ENCODE results near the gene TMEM151B. TPM values are rescaled to one million over a fixed set of nuclear protein-coding genes. Genes with fewer than 3 reads are reported as not detected.

Gene TMEM151B
- total and polyA plus RNA-seq, 9 of the 15 experiments (the other 6 are each of a cell fraction or from before 2014, with no cell fraction given): not detected

GRCh38 chr6:44224029-44224964 is 46.0 kb upstream of the TMEM151B start (continued):
- TF ChIP-seq UBTF (IDR thresholded peaks at IDR 0.05; ENCODE audit: borderline replicate concordance in 1 of 2, low read depth in 2 of 2, low read length in 2 of 2) (0 out of 4 replicates have a peak, but pooled peaks of 1 of the 2 experiments have one; percentile 51), PTBP1 (IDR thresholded peaks at IDR 0.05; ENCODE audit: low read depth, low read length) (peak; percentile 55; the same call in 1 of the 2 replicates), POLR2B (IDR thresholded peaks at IDR 0.05; ENCODE audit: low read depth, partially characterized antibody) (no peak), ZNF57 (CRISPR knock-in tag; IDR thresholded peaks at IDR 0.05) (0 out of 2 replicates have a peak, but pooled peaks have one; percentile 22), FOXO4 (CRISPR knock-in tag; IDR thresholded peaks at IDR 0.05) (0 out of 2 replicates have a peak, but pooled peaks have one; percentile 38), TEAD1 (CRISPR knock-in tag; IDR thresholded peaks at IDR 0.05) (peak in 1 of 2 experiments; percentile 70; a peak in 1 of 4 replicates), NR2C2 (CRISPR knock-in tag; IDR thresholded peaks at IDR 0.05) (peak; percentile 14; the same call in 1 of the 2 replicates), NR2C2 (tag; IDR thresholded peaks at IDR 0.05) (no peak)
- TF ChIP-seq, protein P1, sequence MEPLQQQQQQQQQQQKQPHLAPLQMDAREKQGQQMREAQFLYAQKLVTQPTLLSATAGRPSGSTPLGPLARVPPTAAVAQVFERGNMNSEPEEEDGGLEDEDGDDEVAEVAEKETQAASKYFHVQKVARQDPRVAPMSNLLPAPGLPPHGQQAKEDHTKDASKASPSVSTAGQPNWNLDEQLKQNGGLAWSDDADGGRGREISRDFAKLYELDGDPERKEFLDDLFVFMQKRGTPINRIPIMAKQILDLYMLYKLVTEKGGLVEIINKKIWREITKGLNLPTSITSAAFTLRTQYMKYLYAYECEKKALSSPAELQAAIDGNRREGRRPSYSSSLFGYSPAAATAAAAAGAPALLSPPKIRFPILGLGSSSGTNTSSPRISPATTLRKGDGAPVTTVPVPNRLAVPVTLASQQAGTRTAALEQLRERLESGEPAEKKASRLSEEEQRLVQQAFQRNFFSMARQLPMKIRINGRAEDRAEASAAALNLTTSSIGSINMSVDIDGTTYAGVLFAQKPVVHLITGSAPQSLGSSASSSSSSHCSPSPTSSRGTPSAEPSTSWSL (CRISPR knock-in tag; IDR thresholded peaks at IDR 0.05; ENCODE audit: borderline replicate concordance): 0 out of 2 replicates have a peak, but pooled peaks have one; percentile 46

Measured in K562 (cell line).